HG03095 (cell line): ENCODE measurements around the gene FNIP1.
A peak's percentile ranks its signal among the peaks of the same experiment; 100 is the strongest.
"Not testable (repeated sequence)": the region's sequence is repeated elsewhere in the genome, so short reads cannot be mapped to it uniquely, and the experiment has no call there.

Experiments used
- ATAC-seq: cut with Tn5 transposase; IDR thresholded peaks from one replicate; pipeline ENCODE4 v1.9.1; 2021; ENCODE audit warnings: moderate library complexity; ENCODE audit not compliant: unreplicated experiment

Gene FNIP1

GRCh38 chr5:131693894-131694293 is 102.9 kb downstream of the FNIP1 start:
- ATAC-seq = no peak

- ATAC-seq = no peak
Measured at GRCh38 chr5:131685516-131686171, 111.2 kb downstream of the FNIP1 start.

DNA sequence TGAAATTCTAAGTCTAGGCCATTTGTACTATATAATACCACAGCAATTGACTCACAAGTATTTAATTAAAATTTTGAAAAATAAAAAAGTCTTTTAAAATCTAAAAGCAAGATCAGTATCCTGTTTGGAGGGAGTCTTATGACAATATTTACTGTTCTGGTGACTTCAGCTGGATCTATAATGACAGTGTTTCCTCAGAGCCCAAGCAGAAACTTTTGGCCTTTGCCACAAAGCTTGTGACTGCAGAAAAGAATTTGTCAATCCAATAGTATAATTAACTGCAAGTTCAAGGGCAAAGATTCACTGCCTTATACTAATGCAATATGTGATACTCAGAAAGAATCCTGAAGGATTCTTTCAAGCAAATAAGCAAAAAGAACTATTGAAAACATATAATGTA is 112.2 kb downstream of the FNIP1 start:
- ATAC-seq = no peak

- no peak for ATAC-seq
Measured at GRCh38 chr5:131684051-131684450, 112.8 kb downstream of the FNIP1 start.

- ATAC-seq = no peak
Measured at GRCh38 chr5:131682826-131683225, 114.0 kb downstream of the FNIP1 start.

- ATAC-seq = no peak
Measured at GRCh38 chr5:131682175-131682574, 114.6 kb downstream of the FNIP1 start.

- ATAC-seq = no peak
Measured at GRCh38 chr5:131679911-131680310, 116.9 kb downstream of the FNIP1 start.

GRCh38 chr5:131678273-131678672 is 118.5 kb downstream of the FNIP1 start:
- ATAC-seq = not testable (repeated sequence)

GRCh38 chr5:131677115-131677514 is 119.7 kb downstream of the FNIP1 start:
- no peak for ATAC-seq

DNA sequence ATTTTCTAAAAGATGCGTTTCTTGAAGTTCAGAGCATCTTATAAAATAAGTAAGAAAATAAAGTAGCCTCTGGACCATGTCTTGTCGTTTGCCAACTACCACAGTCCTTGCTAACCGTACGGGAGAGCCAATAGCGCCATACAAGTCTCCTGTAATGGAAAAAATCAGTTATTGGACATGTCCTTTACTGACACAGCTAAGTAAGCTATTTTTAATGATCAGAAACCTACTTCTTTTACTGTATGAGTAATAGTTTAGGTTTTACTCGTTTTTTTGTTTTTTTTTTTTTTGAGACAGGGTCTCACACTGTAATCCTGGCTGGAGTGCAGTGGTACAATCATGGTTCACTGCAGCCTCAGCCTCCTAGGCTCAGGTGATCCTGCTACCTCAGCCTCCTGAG is 124.0 kb downstream of the FNIP1 start:
- ATAC-seq = peak; percentile 14

- no peak for ATAC-seq
Measured at GRCh38 chr5:131671994-131672655, 124.7 kb downstream of the FNIP1 start.

DNA sequence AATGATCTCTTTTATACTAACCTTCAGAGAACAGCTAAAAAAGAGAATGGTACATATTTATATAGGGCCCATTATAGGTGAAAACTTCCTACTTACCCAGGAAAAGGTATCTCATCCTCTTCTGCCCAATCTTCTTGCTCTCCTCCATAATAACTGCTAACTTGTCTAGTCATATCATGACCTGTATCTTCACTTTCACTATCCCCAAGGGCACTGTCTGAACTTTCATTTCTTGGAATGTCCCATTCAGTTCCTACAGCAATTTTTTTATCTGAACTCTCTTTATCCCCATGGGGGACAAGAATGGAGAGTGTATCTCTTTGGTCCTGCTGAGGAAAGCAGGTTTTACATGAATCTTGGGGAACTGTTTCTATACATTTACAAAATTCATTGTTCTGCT is 125.4 kb downstream of the FNIP1 start:
- ATAC-seq = peak; percentile 52

DNA sequence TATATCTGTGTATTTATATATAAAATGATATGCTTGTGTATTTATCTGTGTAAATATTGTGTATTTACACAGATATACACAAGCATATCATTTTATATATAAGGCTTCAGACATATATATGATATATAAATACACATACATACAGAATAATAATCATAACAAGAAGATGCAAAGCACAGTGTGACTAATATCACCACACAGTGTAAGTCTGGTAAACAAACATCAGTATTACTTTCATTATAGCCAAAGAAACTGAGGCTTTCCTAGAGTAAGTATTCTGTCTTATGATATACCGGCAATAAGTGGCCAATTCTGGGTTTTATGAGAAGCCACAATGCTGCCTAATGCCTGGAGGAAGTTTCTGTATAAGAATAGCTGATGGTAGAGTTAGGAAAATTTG is 131.9 kb downstream of the FNIP1 start:
- no peak for ATAC-seq

- ATAC-seq = no peak
Measured at GRCh38 chr5:131661933-131662332, 134.9 kb downstream of the FNIP1 start.

DNA sequence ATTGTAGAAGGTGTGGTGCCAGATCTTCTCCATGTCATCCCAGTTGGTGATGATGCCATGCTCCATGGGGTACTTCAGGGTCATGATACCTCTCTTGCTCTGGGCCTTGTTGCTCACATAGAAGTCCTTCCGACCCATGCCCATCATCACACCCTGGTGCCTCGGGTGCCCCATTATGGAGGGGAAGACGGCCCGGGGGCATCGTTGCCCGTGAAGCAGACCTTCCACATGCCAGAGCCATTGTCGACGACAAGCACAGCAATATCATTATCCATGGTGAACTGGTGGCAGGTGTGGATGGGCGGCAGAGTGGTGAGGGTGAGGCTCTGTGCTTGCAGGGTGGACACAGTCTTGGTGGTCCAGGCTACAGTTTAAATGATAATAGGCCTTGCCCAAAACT is 137.0 kb downstream of the FNIP1 start:
- no peak for ATAC-seq

DNA sequence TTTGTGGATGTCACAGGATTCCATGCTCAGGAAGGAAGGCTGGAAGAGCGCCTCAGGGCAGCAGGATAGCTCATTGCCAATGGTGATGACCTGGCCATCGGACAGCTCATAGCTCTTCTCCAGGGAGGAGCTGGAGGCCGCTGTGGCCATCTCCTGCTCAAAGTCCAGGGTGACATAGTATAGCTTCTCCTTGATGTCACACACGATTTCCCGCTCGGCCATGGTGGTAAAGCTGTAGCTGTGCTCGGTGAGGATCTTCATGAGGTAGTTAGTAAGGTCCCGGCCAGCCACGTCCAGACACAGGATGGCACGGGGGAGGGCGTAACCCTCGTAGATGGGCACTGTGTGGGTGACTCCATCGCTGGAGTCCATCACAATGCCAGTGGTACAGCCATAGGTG is 137.5 kb downstream of the FNIP1 start:
- ATAC-seq = no peak

- ATAC-seq = no peak
Measured at GRCh38 chr5:131654776-131655175, 142.0 kb downstream of the FNIP1 start.

DNA sequence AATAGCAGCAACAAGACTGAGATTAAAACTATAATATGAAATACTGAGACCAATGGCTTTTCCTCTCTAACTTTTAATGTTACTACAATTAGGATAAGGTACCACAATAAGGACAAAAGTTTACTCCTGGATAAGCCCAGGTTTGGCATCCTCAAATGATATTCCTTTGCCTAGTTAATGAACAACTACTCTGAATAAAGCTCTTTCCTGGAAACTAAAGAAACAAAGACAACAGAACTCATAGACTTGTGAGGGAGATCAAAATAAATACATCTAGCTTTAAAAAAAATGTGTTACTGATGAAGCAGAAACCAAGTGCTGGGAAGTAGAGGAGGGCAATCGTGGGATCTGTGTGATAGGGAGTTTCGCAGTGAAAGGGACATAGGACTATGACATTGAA is 142.5 kb downstream of the FNIP1 start:
- ATAC-seq = no peak

DNA sequence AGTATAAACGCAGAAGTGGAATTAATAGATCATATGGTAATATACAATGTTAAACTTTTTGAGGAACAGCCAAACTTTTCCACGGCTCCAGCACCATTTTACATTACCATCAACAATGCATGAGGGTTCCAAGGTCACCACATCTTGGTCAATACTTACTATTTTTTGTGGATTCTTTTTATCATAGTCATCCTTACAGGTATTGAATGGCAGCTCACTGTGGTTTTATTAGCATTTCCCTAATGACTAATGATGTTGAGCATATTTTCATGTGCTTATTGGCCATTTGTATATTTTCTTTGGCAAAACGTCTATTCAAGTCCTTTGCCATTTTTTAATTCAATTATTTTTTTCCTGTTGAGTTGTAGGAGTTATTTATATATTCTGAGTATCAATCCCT is 147.7 kb downstream of the FNIP1 start:
- no peak for ATAC-seq

DNA sequence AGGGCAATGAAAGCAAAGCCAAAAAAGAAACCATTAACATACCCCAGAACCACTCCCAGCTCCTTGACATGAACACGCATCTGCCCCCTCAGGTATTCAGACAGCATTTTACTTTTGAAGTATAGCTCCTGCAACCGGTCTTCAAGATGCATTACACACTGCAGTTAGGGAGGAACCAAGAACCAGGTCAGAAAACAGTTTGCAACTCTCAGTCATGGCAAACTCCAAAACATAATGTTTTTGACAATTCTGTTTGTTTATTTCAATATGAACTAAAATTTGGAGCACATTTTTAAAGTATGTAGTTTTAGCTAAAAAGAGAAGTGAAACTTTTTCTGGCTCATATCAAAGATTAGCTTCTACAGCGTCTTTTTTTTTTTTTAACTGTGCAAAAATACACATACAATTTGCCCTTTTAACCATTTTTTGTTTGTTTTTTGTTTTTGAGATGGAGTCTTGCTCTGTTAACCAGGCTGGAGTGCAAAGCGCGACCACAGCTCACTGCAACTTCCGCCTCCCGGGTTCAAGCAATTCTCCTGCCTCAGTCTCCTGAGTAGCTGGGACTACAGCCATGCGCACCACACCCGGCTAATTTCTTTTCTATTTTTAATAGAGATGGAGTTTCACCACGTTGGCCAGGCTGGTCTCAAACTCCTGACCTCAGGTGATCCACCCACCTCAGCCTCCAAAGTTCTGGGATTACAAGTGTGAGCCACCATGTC is 149.6 kb downstream of the FNIP1 start:
- ATAC-seq = peak; percentile 66

- no peak for ATAC-seq
Measured at GRCh38 chr5:131644822-131645221, 152.0 kb downstream of the FNIP1 start.

DNA sequence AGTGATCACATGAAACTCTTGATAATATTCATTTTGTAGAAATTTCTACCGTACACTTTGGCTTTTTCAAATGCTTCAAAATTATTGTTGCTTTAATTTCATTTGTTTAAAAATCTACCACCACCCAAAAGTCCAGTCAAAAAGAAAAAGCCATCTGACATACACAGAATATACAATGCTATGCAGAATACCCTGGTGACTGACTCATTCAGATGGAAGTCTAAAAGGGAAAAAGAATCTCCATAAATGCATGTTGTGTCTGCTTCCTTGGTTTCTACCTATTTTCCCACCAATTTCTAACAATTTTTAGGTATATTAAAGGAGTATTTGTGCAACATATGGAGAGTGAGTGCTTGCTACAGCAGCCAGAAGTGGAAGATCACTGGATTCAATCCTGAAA is 152.4 kb downstream of the FNIP1 start:
- ATAC-seq = no peak
